ENCODE data around the gene RGS6. TPM values are rescaled to one million over a fixed set of nuclear protein-coding genes. Genes with fewer than 3 reads are reported as not detected.

The RGS6 gene
- total RNA-seq, 2 experiments from 2014 or later: not detected

DNA sequence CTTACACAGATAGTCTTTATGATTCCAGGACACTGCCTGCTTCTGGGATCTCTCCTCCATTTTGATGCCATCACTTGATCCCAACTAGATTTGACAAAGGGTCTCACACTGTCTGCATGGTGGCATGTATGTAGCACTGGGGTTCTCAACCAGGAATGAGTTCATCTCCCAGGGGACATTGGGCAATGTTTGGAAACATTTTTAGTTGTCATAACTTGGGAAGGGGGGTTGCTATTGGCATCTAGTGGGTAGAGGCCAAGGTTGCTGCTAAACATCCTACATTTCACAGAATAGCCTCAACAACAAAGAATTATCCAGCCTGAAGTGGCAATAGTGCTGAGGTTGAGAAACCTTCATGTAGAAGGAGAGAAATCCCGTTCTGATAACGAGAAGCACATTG lies 585.5 kb downstream of the RGS6 start:
- ChIA-PET CTCF (ENCODE audit: unreplicated experiment) (no interaction called here), POLR2A (no interaction called here)
- intact Hi-C loops (cut with micrococcal nuclease; ENCODE audit: unreplicated experiment): loop anchor here (1.0 to 10.0 kb wide), 4 partner anchors 147 to 431 kb away; no protein-coding TSS in a partner anchor
- H2AFZ ChIP-seq (ENCODE audit: low read length): peak overlapping the region; percentile 76; the same call in 1 of the 2 replicates
- H3K9me2 ChIP-seq (ENCODE audit: insufficient read depth, low read length): no peaks in the 10 kb centered on the region
- H3K36me3 ChIP-seq (ENCODE audit: insufficient read depth, low read length): no peaks in the 10 kb centered on the region; the same call in 1 of the 2 replicates
- no peak for DNase-seq (ENCODE audit: low spot score)
- no peak overlapping the region for H3K4me3 ChIP-seq (ENCODE audit: low read depth, low read length, poor library complexity, severe bottlenecking)
- no peaks in the 10 kb centered on the region for H4K20me1 ChIP-seq (ENCODE audit: insufficient read depth, low read length)
- peaks cover 35% of the 10 kb centered on the region for H3K4me1 ChIP-seq (ENCODE audit: insufficient read depth, low read length, poor library complexity, severe bottlenecking)
- BruUV-seq (replicated peaks): no TSS peak
- peak overlapping the region; percentile 70; the same call in 1 of the 2 replicates for H3K4me2 ChIP-seq (ENCODE audit: low read length)
- TF ChIP-seq EZH2phosphoT487 (IDR thresholded peaks at IDR 0.05; ENCODE audit: borderline replicate concordance, low read depth, low read length): no peak
- TF ChIP-seq, protein P1, sequence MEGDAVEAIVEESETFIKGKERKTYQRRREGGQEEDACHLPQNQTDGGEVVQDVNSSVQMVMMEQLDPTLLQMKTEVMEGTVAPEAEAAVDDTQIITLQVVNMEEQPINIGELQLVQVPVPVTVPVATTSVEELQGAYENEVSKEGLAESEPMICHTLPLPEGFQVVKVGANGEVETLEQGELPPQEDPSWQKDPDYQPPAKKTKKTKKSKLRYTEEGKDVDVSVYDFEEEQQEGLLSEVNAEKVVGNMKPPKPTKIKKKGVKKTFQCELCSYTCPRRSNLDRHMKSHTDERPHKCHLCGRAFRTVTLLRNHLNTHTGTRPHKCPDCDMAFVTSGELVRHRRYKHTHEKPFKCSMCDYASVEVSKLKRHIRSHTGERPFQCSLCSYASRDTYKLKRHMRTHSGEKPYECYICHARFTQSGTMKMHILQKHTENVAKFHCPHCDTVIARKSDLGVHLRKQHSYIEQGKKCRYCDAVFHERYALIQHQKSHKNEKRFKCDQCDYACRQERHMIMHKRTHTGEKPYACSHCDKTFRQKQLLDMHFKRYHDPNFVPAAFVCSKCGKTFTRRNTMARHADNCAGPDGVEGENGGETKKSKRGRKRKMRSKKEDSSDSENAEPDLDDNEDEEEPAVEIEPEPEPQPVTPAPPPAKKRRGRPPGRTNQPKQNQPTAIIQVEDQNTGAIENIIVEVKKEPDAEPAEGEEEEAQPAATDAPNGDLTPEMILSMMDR (conservative IDR thresholded peaks at IDR 0.05; ENCODE audit: low read length): no peak
- no peaks in the 10 kb centered on the region for H3K79me2 ChIP-seq (ENCODE audit: insufficient read depth, low read depth, low read length)
- H3K9me3 ChIP-seq (ENCODE audit: low read length): peaks cover 12% of the 10 kb centered on the region; the same call in 1 of the 2 replicates
- no peak overlapping the region for H3K27ac ChIP-seq (ENCODE audit: low read depth, low read length, poor library complexity, severe bottlenecking)

DNA sequence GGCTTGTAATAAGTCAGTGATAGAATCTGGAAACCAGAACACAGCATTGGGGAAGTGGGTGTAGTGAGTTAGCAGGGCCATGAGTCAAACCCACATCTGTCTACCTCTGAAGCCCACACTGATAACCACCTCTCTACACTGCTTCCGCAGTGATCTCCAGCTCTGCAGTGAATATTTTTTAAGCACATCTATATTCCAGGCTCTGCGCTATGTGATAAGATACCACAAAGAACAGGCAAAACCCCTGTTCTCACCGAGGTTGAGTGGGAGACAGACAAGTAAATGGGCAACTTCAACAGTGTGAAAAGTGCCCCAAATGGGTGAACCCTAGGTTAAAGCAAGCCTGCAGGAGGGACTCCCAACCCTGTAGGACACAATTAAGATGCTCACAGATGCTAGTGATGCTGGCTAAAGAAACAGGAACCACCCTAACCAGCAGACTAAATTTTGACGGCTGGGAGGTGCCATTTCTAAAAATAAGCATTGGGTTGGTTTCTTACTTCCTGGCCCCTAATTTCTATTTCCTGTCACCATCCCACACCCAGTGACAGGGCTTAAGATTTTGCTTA lies 586.7 kb downstream of the RGS6 start:
- Histone ChIP-seq H3K4me2 (ENCODE audit: low read length) (peak overlapping the region; percentile 70), H3K36me3 (ENCODE audit: insufficient read depth, low read length) (no peaks in the 10 kb centered on the region; the same call in 1 of the 2 replicates), H3K4me3 (ENCODE audit: low read depth, low read length, poor library complexity, severe bottlenecking) (peak overlapping the region; percentile 33), H3K79me2 (ENCODE audit: insufficient read depth, low read depth, low read length) (no peaks in the 10 kb centered on the region), H3K9me3 (ENCODE audit: low read length) (peaks cover 12% of the 10 kb centered on the region; the same call in 1 of the 2 replicates), H4K20me1 (ENCODE audit: insufficient read depth, low read length) (no peaks in the 10 kb centered on the region), H3K27ac (ENCODE audit: low read depth, low read length, poor library complexity, severe bottlenecking) (peak overlapping the region; percentile 67), H3K4me1 (ENCODE audit: insufficient read depth, low read length, poor library complexity, severe bottlenecking) (peaks cover 35% of the 10 kb centered on the region), H3K9me2 (ENCODE audit: insufficient read depth, low read length) (no peaks in the 10 kb centered on the region), H2AFZ (ENCODE audit: low read length) (peak overlapping the region; percentile 76)
- ChIA-PET POLR2A (interaction anchor here (0.6 to 1.1 kb wide), 2 partner anchors 372 to 385 kb away, joined by 3 read pairs; no protein-coding TSS in a partner anchor), CTCF (ENCODE audit: unreplicated experiment) (interaction anchor here (0.5 to 0.7 kb wide), 3 partner anchors 26 to 628 kb away, joined by 3 to 4 read pairs (median 4); no protein-coding TSS in a partner anchor)
- intact Hi-C loops (cut with micrococcal nuclease; ENCODE audit: unreplicated experiment): loop anchor here (10.0 kb wide), 2 partner anchors 146 to 206 kb away; no protein-coding TSS in a partner anchor
- TF ChIP-seq, protein P1 (conservative IDR thresholded peaks at IDR 0.05; ENCODE audit: low read length): no peak
- TF ChIP-seq EZH2phosphoT487 (IDR thresholded peaks at IDR 0.05; ENCODE audit: borderline replicate concordance, low read depth, low read length): no peak
- DNase-seq (ENCODE audit: low spot score): peak; percentile 69
- BruUV-seq (replicated peaks): no TSS peak

DNA sequence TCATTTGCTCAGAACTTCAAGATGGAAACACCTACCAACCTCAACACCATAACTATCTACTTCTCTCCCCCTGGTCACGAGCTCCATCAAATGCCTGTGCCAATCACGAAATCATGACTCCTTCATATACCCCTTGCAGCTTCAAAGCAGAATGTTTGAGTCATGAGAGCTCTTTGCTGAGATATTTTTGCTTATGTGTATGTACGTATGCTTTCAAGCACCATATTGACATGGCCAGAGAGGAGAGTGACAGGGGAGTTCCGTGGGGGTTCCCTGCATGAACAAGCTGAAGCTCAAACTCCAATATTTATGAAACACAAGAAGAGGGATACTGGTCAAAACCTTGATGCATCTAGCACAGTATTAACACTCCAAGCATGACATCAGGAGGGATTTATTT lies 587.3 kb downstream of the RGS6 start:
- Histone ChIP-seq H3K79me2 (ENCODE audit: insufficient read depth, low read depth, low read length) (no peaks in the 10 kb centered on the region), H4K20me1 (ENCODE audit: insufficient read depth, low read length) (no peaks in the 10 kb centered on the region), H3K4me3 (ENCODE audit: low read depth, low read length, poor library complexity, severe bottlenecking) (peak overlapping the region; percentile 33), H2AFZ (ENCODE audit: low read length) (peak overlapping the region; percentile 76), H3K9me2 (ENCODE audit: insufficient read depth, low read length) (no peaks in the 10 kb centered on the region), H3K4me1 (ENCODE audit: insufficient read depth, low read length, poor library complexity, severe bottlenecking) (peaks cover 35% of the 10 kb centered on the region), H3K9me3 (ENCODE audit: low read length) (peaks cover 12% of the 10 kb centered on the region; the same call in 1 of the 2 replicates), H3K4me2 (ENCODE audit: low read length) (peak overlapping the region; percentile 70), H3K27ac (ENCODE audit: low read depth, low read length, poor library complexity, severe bottlenecking) (peak overlapping the region; percentile 67), H3K36me3 (ENCODE audit: insufficient read depth, low read length) (no peaks in the 10 kb centered on the region; the same call in 1 of the 2 replicates)
- POLR2A ChIA-PET: interaction anchor here (0.6 to 1.1 kb wide), 2 partner anchors 372 to 385 kb away, joined by 3 read pairs; no protein-coding TSS in a partner anchor
- TF ChIP-seq, protein P1 (conservative IDR thresholded peaks at IDR 0.05; ENCODE audit: low read length): no peak
- no peak for TF ChIP-seq EZH2phosphoT487 (IDR thresholded peaks at IDR 0.05; ENCODE audit: borderline replicate concordance, low read depth, low read length)
- no peak for DNase-seq (ENCODE audit: low spot score)
- CTCF ChIA-PET (ENCODE audit: unreplicated experiment): interaction anchor here (0.5 to 0.6 kb wide), 2 partner anchors 32 to 628 kb away, joined by 3 to 4 read pairs; no protein-coding TSS in a partner anchor
- intact Hi-C loops (cut with micrococcal nuclease; ENCODE audit: unreplicated experiment): loop anchor here (10.0 kb wide), 2 partner anchors 145 to 205 kb away; no protein-coding TSS in a partner anchor
- no TSS peak for BruUV-seq (replicated peaks)

All from OCI-LY7 (cell line).